GM18951 (cell line): ENCODE measurements around the gene ANKRD42.

ENCODE experiments used
- POLR2A ChIP-seq: IDR thresholded peaks from 4 replicates; pipeline ENCODE4 v1.6.1; 2011; ENCODE audit warnings: mild to moderate bottlenecking; ENCODE audit not compliant: insufficient read length, insufficient read depth; ENCODE audit errors: extremely low read depth
- in situ Hi-C: fragments of 300-500 bp; cut with MboI; formaldehyde crosslinking; loops from one replicate; pipeline ENCODE4 v1.12.0; 2022; ENCODE audit warnings: low sequenced_read_pairs, mixed read lengths, inconsistent platforms; ENCODE audit not compliant: unreplicated experiment

Gene ANKRD42

DNA sequence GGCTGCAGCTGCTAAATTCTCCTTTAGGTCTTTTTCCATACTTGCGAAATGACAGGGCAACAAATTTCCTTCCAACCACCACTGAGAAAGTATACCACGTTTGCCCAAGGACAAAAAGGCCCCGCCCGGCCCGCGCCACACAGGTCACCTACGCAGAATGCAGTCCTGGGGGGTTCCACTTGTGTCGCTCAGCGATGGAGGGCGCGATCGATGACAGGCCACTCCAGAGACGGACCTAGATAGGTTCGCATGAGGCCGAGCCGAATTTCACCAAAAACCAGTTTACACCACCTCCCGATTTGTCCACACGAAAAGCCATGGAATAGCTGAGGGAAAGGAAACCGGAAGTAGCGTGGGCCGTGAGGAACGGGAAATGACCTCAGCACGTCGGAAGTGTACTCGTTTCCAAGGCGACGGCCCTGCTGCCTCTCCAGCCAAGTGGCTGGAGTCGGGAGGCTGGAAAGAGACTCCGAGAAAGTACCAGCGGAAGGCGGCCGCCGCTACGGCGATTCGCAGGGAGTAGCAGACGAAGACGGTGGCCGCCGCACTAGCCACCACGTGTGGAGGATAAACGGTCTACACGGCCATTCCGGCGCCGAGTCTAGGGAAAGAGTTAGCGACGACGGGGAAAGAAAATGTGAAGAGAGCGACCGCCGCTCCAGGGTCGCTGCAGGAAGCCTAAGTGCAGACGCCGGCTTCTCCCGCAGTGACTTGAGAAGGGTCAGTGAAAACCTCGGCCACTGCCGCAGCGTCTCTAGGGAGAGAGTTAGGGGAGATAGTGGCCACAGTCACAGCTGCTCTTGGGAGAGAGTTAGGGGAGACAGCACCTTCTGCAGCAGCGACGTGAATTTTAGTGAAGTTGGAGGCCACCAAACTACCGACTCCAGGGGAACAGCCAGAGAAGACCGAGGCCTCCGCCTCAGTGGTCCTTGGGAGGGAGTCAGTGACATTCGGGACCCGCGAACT is at the start of gene ANKRD42:
ANKRD42 (plus strand) TSS at position 398 of the 966 bp plus-strand sequence. CDS start 959 bp downstream, outside the sequence.
- in situ Hi-C loops = no loop called here
- peak; percentile 63 for TF ChIP-seq POLR2A

DNA sequence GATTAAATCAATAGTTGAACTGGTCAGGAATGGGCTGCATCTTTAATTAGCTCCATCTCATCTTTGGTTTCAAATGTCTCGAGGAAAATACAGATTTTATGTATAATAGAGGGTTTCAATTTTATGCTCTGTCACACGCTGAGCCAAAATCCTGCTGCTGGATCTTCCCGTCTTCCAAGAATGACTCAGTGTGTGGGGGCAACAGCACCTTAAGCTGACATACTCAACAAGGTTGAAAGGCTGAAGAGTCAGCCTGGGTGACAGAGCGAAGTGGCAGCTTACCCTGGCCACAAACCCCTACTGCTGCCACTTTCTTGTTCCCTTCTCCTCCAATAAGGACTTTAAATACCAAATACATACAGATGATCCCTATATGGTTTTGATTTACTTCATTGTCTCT is 45.6 kb upstream of the ANKRD42 start:
- TF ChIP-seq POLR2A = no peak
- in situ Hi-C loops = no loop called here

DNA sequence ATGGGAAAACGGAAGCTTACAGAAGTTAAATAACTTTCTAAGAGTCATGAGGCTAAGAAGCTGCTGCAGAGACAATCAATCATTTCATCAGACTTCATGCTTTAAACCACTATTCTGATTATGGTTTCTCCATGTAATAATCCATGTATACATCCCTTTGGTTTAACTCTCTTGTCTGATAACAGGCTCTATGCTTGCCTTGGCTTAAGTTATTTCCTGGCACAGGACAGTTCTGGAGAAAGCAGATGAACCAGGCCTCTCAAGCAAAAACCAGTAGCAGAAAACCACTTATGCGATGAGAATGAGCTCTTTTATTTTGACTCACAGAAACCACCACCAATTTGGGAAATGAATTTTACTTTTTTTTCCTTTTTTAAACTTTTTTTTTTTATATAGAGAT is 43.1 kb upstream of the ANKRD42 start:
- no peak for TF ChIP-seq POLR2A
- in situ Hi-C loops = no loop called here

- no peak for TF ChIP-seq POLR2A
- in situ Hi-C loops = no loop called here
Measured at GRCh38 chr11:83151274-83151977, 42.1 kb upstream of the ANKRD42 start.

- in situ Hi-C loops = no loop called here
- no peak for TF ChIP-seq POLR2A
Measured at GRCh38 chr11:83152264-83152663, 41.2 kb upstream of the ANKRD42 start.

DNA sequence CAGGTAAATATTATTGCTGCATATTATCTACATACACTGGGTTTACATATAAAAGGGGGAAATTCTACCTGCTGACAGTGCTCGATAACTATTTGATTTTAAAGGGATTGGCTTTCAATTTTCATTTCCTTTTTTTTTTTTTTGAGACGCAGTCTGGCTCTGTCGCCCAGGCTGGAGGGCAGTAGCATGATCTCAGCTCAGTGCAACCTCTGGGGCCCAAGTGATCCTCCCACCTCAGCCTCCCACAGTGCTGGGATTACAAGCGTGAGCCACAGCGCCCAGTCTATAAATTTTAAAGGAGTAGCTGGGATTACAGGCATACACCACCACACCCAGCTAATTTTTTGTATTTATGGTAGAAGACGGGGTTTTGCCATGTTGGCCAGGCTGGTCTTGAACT is 39.7 kb upstream of the ANKRD42 start:
- in situ Hi-C loops = no loop called here

GRCh38 chr11:83156144-83156995 is 37.1 kb upstream of the ANKRD42 start:
- in situ Hi-C loops = no loop called here

More for the DNA sequence above, 39.7 kb upstream of the ANKRD42 start:
- no peak for TF ChIP-seq POLR2A

GRCh38 chr11:83156996-83157593 is 36.4 kb upstream of the ANKRD42 start, which contains the start of gene PCF11:
PCF11 (plus strand) TSS chr11:83157131; CDS start chr11:83157440, 309 bp downstream.
- peak; percentile 95 for TF ChIP-seq POLR2A
- in situ Hi-C loops = no loop called here

More at GRCh38 chr11:83156144-83156995, 37.1 kb upstream of the ANKRD42 start:
- peak; percentile 44 for TF ChIP-seq POLR2A

GRCh38 chr11:83157594-83158356 is 35.7 kb upstream of the ANKRD42 start:
- TF ChIP-seq POLR2A = no peak
- in situ Hi-C loops = no loop called here

DNA sequence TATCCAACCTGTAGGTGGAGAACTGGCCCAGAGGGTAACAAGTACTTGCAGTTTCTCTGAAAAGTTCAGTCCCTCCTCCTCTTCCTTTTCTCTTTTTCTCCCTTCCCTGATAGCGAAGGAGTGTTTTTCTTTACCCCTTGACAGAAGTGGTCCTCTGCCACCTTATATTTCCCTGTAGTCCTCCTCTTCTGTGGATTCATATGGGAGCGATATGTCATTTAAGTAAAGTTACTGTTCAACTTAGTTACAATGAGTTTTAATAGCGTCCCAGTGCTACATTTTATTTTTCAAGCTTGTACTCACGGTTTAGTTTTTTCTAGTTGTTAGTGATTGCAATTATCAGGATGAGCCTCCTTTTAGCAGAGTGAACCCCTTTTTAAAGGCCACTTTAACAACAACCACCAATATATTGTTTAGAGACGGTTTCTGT is 35.1 kb upstream of the ANKRD42 start:
- TF ChIP-seq POLR2A = no peak
- in situ Hi-C loops = no loop called here

DNA sequence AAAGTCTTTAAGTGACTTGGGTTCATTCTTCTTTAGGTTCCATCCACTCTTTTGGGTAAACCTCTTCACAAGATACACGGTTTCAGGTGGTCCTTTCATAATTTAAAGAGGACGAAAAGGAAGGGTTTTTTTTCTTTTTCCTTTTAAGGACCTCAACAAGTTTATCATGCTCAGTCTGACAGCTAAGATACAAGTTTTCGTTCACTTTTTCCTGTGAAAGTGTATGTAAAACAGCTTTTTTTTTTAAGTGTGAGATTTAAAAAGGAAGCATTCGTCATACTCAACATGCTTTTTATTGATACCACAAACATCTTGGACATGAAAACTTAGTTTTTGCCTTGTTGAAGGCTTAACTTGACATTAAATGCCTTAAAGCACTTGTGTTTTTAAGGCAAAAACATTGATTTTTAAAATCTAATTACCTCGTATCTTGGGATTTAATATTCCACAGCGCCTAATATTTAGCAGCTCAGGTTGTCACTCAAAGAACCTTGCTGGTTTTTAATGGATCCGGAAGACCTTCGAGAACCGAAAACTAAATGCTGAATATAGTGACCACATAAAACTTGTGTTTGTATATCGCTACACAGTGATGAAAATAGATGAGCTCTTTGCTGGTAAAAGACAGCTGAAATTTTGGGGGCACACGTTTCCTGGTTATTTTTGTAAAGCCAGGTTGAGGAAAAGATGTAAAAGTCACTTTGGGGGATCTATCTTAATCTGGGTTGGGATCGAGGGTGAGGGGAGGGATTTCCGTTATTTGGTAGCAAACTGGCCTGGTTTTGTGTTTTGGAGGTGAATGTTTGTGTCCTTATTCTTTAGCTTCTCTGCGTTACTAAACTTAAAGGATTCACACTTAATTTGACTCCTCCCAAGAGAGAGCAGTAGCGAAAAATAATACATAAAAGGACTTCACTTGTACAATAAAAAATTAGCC is 34.3 kb upstream of the ANKRD42 start:
- TF ChIP-seq POLR2A = no peak
- in situ Hi-C loops = no loop called here
